Rectal smooth muscle tissue (tissue), 1 donor: ENCODE measurements around the gene NUFIP2.

Experiments
- H3K27ac ChIP-seq: one replicate; pipeline ENCODE4 v1.7.0; 2013; ENCODE audit warnings: low read depth, low read length, inconsistent platforms
- H3K27me3 ChIP-seq: one replicate; pipeline ENCODE4 v1.7.0; 2013; ENCODE audit warnings: low read length; ENCODE audit not compliant: control insufficient read depth, insufficient read depth
- H3K36me3 ChIP-seq: one replicate; pipeline ENCODE4 v1.7.0; 2013; ENCODE audit warnings: low read length; ENCODE audit not compliant: control insufficient read depth, insufficient read depth
- H3K4me1 ChIP-seq: one replicate; pipeline ENCODE4 v1.7.0; 2013; ENCODE audit warnings: low read length; ENCODE audit not compliant: control insufficient read depth, insufficient read depth
- H3K4me3 ChIP-seq: one replicate; pipeline ENCODE4 v1.7.0; 2013; ENCODE audit warnings: low read length
- H3K9ac ChIP-seq: one replicate; pipeline ENCODE4 v1.7.0; 2013; ENCODE audit warnings: low read length

Gene NUFIP2

GRCh38 chr17:29263916-29264315, 30.0 kb downstream of the NUFIP2 start:
- H3K27ac ChIP-seq = no peak overlapping the region
- H3K4me1 ChIP-seq = no peaks in the 10 kb centered on the region
- no peak overlapping the region for H3K4me3 ChIP-seq
- no peaks in the 10 kb centered on the region for H3K27me3 ChIP-seq
- no peak overlapping the region for H3K9ac ChIP-seq
- H3K36me3 ChIP-seq = peaks cover 10% of the 10 kb centered on the region

- Histone ChIP-seq H3K4me1 (peaks cover 6% of the 10 kb centered on the region), H3K27me3 (no peaks in the 10 kb centered on the region), H3K4me3 (no peak overlapping the region), H3K36me3 (peaks cover 3% of the 10 kb centered on the region), H3K27ac (peak overlapping the region; percentile 43), H3K9ac (no peak overlapping the region)
Measured at GRCh38 chr17:29257756-29258155, 36.2 kb downstream of the NUFIP2 start.

GRCh38 chr17:29256735-29257466, 37.0 kb downstream of the NUFIP2 start:
- no peaks in the 10 kb centered on the region for H3K27me3 ChIP-seq
- peaks cover 6% of the 10 kb centered on the region for H3K4me1 ChIP-seq
- peak overlapping the region; percentile 60 for H3K27ac ChIP-seq
- H3K9ac ChIP-seq = no peak overlapping the region
- peaks cover 3% of the 10 kb centered on the region for H3K36me3 ChIP-seq
- no peak overlapping the region for H3K4me3 ChIP-seq

GRCh38 chr17:29255926-29256522, 37.9 kb downstream of the NUFIP2 start:
- Histone ChIP-seq H3K9ac (no peak overlapping the region), H3K4me3 (no peak overlapping the region), H3K4me1 (peaks cover 6% of the 10 kb centered on the region), H3K27ac (peak overlapping the region; percentile 60), H3K36me3 (no peaks in the 10 kb centered on the region), H3K27me3 (no peaks in the 10 kb centered on the region)

GRCh38 chr17:29253037-29253436, 40.9 kb downstream of the NUFIP2 start:
- Histone ChIP-seq H3K36me3 (no peaks in the 10 kb centered on the region), H3K4me1 (peaks cover 4% of the 10 kb centered on the region), H3K9ac (no peak overlapping the region), H3K27ac (no peak overlapping the region), H3K27me3 (no peaks in the 10 kb centered on the region), H3K4me3 (no peak overlapping the region)

- no peaks in the 10 kb centered on the region for H3K27me3 ChIP-seq
- H3K4me3 ChIP-seq = no peak overlapping the region
- H3K36me3 ChIP-seq = no peaks in the 10 kb centered on the region
- no peak overlapping the region for H3K9ac ChIP-seq
- no peak overlapping the region for H3K27ac ChIP-seq
- peaks cover 4% of the 10 kb centered on the region for H3K4me1 ChIP-seq
Measured at GRCh38 chr17:29252101-29252791, 41.7 kb downstream of the NUFIP2 start.

GRCh38 chr17:29251184-29251583, 42.8 kb downstream of the NUFIP2 start:
- no peaks in the 10 kb centered on the region for H3K27me3 ChIP-seq
- H3K9ac ChIP-seq = no peak overlapping the region
- H3K36me3 ChIP-seq = no peaks in the 10 kb centered on the region
- no peak overlapping the region for H3K4me3 ChIP-seq
- no peak overlapping the region for H3K27ac ChIP-seq
- peaks cover 3% of the 10 kb centered on the region for H3K4me1 ChIP-seq

GRCh38 chr17:29250666-29251065, 43.3 kb downstream of the NUFIP2 start:
- no peaks in the 10 kb centered on the region for H3K36me3 ChIP-seq
- no peaks in the 10 kb centered on the region for H3K4me1 ChIP-seq
- no peaks in the 10 kb centered on the region for H3K27me3 ChIP-seq
- H3K27ac ChIP-seq = no peak overlapping the region
- H3K9ac ChIP-seq = no peak overlapping the region
- no peak overlapping the region for H3K4me3 ChIP-seq

GRCh38 chr17:29248845-29249244, 45.1 kb downstream of the NUFIP2 start:
- no peaks in the 10 kb centered on the region for H3K4me1 ChIP-seq
- no peak overlapping the region for H3K9ac ChIP-seq
- no peak overlapping the region for H3K27ac ChIP-seq
- H3K36me3 ChIP-seq = no peaks in the 10 kb centered on the region
- H3K27me3 ChIP-seq = no peaks in the 10 kb centered on the region
- H3K4me3 ChIP-seq = no peak overlapping the region

GRCh38 chr17:29247219-29247618, 46.7 kb downstream of the NUFIP2 start:
- no peak overlapping the region for H3K27ac ChIP-seq
- no peak overlapping the region for H3K4me3 ChIP-seq
- no peaks in the 10 kb centered on the region for H3K4me1 ChIP-seq
- no peaks in the 10 kb centered on the region for H3K27me3 ChIP-seq
- H3K36me3 ChIP-seq = no peaks in the 10 kb centered on the region
- no peak overlapping the region for H3K9ac ChIP-seq

GRCh38 chr17:29246628-29247027, 47.3 kb downstream of the NUFIP2 start, which contains the start of gene CRYBA1:
Gene CRYBA1 (plus strand): TSS chr17:29246859. CDS start chr17:29246864, 5 bp downstream.
- no peaks in the 10 kb centered on the region for H3K27me3 ChIP-seq
- H3K27ac ChIP-seq = no peak within 1 kb of the TSS
- no peaks in the 10 kb centered on the region for H3K36me3 ChIP-seq
- no peak within 1 kb of the TSS for H3K9ac ChIP-seq
- H3K4me1 ChIP-seq = no peaks in the 10 kb centered on the region
- no peak within 1 kb of the TSS for H3K4me3 ChIP-seq

- Histone ChIP-seq H3K4me1 (no peaks in the 10 kb centered on the region), H3K4me3 (no peak overlapping the region), H3K9ac (no peak overlapping the region), H3K36me3 (no peaks in the 10 kb centered on the region), H3K27ac (no peak overlapping the region), H3K27me3 (no peaks in the 10 kb centered on the region)
Measured at GRCh38 chr17:29245401-29245800, 48.5 kb downstream of the NUFIP2 start.
